Tibial artery (tissue), 4 donors: ENCODE results near the gene MBNL2.

Source experiments
- DNase-seq, 2 donors: peaks; one replicate each; pipeline ENCODE4 v3.0.0-alpha.2; 2019
- H3K27ac ChIP-seq, 2 donors: fragments of 200-600 bp; sonication (generic) in 1 of 2; 1 replicate in 1 of 2; 2 replicates in 1 of 2; pipeline ENCODE4 v1.5.1; 2018 to 2019; ENCODE audit warnings: mild to moderate bottlenecking in 1 of 2
- H3K27me3 ChIP-seq, 2 donors: fragments of 200-600 bp; sonication (generic) in 1 of 2; one replicate each; pipeline versions ENCODE4 v1.5.1 to v1.6.0; 2016 to 2019
- H3K36me3 ChIP-seq, 3 donors: fragments of 200-600 bp; sonication (generic) in 2 of 3; one replicate each; pipeline ENCODE4 v1.5.1; 2016 to 2019; ENCODE audit warnings: mild to moderate bottlenecking in 2 of 3
- H3K4me1 ChIP-seq, 4 donors: fragments of 200-600 bp; sonication (generic) in 2 of 4; 1 replicate in 3 of 4; 2 replicates in 1 of 4; pipeline ENCODE4 v1.5.1; 2016 to 2019
- H3K4me3 ChIP-seq, 2 donors: fragments of 200-600 bp; sonication (generic) in 1 of 2; 1 replicate in 1 of 2; 2 replicates in 1 of 2; pipeline ENCODE4 v1.5.1; 2018 to 2019; ENCODE audit warnings: mild to moderate bottlenecking in 2 of 2
- H3K9me3 ChIP-seq, 3 donors: fragments of 200-600 bp; sonication (generic) in 1 of 3; one replicate each; pipeline ENCODE4 v1.5.1; 2016 to 2019
- intact Hi-C: fragments of 100-400 bp; cut with DNase I; formaldehyde crosslinking; loops from one replicate; pipeline ENCODE4 v1.15.0; 2023; ENCODE audit warnings: low total_unique reads
- TF ChIP-seq, protein P1 (sequence below), 2 experiments: fragments of 200-600 bp in 1 of 2; fragments of 450-650 bp in 1 of 2; IDR thresholded peaks; one replicate each; pipeline ENCODE4 v1.5.1; 2017 to 2019; ENCODE audit warnings: antibody characterized with exemption in 2 of 2, mild to moderate bottlenecking in 1 of 2, moderate library complexity in 1 of 2

MBNL2 gene

DNA sequence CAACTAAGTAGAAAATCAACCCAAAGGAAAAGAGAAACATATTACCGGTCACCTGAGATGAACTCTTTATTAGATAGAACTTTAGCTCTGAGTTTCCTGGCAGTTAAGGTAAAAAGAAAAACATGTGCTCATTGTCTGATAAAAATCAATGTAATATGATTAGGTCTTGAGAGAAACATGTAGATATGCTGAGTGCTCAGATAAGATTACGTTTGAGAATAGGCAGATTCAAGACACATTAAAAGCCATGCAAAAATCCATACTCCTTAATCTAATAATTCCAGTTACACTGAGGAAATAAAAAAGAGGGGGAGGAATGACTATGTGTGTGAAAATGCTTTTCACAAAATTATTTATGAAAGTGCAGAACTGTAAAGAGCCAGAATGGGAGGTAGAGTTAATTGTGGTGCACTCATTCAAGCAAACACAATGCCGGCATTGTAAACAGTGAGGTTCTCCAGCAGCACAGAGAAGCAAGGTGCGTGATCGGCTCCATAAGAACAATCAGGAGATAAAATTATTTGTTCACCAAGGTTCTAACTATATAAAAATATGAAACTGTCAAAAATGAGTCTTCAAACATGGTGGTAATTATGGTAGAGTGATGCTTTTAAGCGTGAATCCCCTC is 88.8 kb downstream of the MBNL2 start:
- Histone ChIP-seq H3K4me1 (peaks cover 0 to 61% (median 29%) of the 10 kb centered on the region in 4 donors), H3K9me3 (no peaks in the 10 kb centered on the region), H3K27ac (no peak overlapping the region), H3K4me3 (no peak overlapping the region), H3K36me3 (no peaks in the 10 kb centered on the region), H3K27me3 (no peaks in the 10 kb centered on the region)
- no peak for DNase-seq
- TF ChIP-seq, protein P1, sequence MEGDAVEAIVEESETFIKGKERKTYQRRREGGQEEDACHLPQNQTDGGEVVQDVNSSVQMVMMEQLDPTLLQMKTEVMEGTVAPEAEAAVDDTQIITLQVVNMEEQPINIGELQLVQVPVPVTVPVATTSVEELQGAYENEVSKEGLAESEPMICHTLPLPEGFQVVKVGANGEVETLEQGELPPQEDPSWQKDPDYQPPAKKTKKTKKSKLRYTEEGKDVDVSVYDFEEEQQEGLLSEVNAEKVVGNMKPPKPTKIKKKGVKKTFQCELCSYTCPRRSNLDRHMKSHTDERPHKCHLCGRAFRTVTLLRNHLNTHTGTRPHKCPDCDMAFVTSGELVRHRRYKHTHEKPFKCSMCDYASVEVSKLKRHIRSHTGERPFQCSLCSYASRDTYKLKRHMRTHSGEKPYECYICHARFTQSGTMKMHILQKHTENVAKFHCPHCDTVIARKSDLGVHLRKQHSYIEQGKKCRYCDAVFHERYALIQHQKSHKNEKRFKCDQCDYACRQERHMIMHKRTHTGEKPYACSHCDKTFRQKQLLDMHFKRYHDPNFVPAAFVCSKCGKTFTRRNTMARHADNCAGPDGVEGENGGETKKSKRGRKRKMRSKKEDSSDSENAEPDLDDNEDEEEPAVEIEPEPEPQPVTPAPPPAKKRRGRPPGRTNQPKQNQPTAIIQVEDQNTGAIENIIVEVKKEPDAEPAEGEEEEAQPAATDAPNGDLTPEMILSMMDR (IDR thresholded peaks at IDR 0.05) = no peak
- intact Hi-C loops = no loop called here

DNA sequence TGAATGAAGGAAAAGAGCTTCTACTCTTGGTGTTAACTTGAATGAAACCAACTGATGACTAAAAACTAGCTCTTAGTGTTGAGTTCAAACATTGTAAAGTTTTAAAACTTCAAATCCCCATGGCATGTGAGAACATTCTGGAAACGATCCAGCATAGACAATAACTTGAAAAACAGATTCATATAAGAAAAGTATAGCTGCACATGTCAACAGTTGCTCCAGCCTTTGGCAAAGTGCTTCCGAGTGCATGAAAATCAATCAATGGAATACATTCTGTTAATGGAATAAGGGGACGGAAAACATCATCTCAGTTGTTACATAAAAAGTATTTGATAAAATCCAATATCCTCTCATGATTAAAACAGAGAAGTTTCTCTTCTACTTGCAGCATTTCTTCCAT is 89.8 kb downstream of the MBNL2 start:
- no peak for DNase-seq
- Histone ChIP-seq H3K4me3 (no peak overlapping the region), H3K36me3 (no peaks in the 10 kb centered on the region), H3K27me3 (no peaks in the 10 kb centered on the region), H3K9me3 (no peaks in the 10 kb centered on the region), H3K4me1 (peaks cover 0 to 61% (median 29%) of the 10 kb centered on the region in 4 donors), H3K27ac (no peak overlapping the region)
- intact Hi-C loops = no loop called here
- TF ChIP-seq, protein P1 (IDR thresholded peaks at IDR 0.05) = no peak

DNA sequence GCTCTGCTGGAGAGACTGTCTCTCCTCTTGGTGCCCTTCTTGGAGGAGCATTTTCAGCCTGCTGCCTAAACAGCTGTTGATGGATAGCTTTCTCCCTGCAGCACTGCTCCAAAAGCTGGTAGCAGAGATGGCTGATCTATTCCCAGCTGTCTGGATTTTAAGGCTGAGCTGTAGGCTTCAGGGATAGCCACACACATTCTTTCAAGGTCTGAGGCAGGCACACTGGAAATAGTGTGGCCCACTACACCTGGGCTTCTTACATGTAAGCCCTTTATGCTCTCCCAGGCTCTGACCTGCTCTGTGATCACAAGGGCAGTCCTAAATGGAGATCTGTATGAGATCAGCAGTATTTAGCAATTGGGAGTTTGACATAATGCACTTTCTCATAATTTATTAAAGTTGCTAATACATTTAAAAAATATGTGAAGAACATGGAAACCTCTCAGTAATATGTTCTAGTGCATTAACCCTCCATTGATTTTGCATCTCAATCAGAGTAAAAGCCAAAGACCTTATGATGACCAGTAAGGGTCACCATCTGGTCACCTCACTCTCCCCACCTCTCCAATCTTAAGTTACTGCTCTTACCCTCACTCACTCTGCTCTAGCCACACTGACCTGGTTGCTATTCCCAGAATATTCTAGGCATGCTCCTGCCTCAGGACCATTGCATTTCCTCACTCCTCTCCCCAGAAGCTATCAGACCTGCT is 91.6 kb downstream of the MBNL2 start:
- TF ChIP-seq, protein P1 (IDR thresholded peaks at IDR 0.05) = no peak
- Histone ChIP-seq H3K27ac (no peak overlapping the region), H3K27me3 (no peaks in the 10 kb centered on the region), H3K4me1 (peaks cover 0 to 53% (median 17%) of the 10 kb centered on the region in 4 donors), H3K9me3 (no peaks in the 10 kb centered on the region), H3K36me3 (no peaks in the 10 kb centered on the region), H3K4me3 (no peak overlapping the region)
- no peak for DNase-seq
- intact Hi-C loops = no loop called here

DNA sequence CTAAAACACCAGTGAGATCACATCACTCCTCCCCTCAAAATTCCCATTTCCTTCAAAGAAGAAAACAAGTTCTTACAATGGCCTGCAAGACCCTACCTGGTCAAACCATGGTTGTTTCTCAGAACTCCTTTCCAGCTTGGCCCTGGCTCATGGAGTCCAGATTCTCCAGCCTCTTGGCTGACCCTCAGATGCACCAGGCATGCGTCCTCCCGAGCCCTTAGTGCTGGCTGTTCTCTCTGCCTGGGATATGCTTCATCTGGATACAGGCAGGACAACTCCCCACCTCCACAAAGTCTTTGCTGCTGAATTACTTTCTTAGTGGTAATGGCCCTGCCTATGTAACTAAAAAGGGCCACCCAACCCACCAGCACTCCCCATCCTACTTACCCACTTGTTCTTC is 94.3 kb downstream of the MBNL2 start:
- Histone ChIP-seq H3K4me3 (no peak overlapping the region), H3K9me3 (no peaks in the 10 kb centered on the region), H3K27me3 (no peaks in the 10 kb centered on the region), H3K36me3 (no peaks in the 10 kb centered on the region), H3K27ac (no peak overlapping the region), H3K4me1 (peaks cover 0 to 67% (median 19%) of the 10 kb centered on the region in 4 donors)
- DNase-seq = no peak
- TF ChIP-seq, protein P1 (IDR thresholded peaks at IDR 0.05) = no peak
- intact Hi-C loops = no loop called here

DNA sequence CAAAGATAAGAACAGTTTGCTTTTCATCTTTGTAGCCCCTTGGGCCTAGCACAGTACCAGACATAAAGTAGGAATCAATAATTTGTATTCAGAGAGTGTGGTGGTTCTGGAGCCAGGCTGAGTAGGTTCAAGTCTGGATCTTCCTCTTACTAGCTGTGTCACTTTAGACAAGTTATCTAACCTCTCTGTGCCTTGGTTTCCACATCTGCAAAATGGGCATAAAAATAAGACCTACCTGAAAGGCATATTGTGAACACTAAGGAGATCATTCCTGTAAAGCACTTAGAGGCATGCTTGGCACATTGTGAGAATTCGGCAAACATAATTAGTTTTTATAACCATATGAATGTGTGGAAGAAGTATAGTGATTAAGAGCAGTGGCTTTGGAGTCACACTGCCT is 95.8 kb downstream of the MBNL2 start:
- DNase-seq = no peak
- Histone ChIP-seq H3K4me3 (no peak overlapping the region), H3K9me3 (no peaks in the 10 kb centered on the region), H3K27me3 (no peaks in the 10 kb centered on the region), H3K27ac (no peak overlapping the region), H3K36me3 (no peaks in the 10 kb centered on the region), H3K4me1 (peaks cover 0 to 80% (median 33%) of the 10 kb centered on the region in 4 donors)
- TF ChIP-seq, protein P1 (IDR thresholded peaks at IDR 0.05) = no peak
- intact Hi-C loops = no loop called here
